HL-60 (cell line): ENCODE data around the gene CTIF.

Source experiments
- DNase-seq, 2 experiments: peaks; one replicate each; pipeline ENCODE4 v3.0.0-alpha.2; 2010 to 2020; ENCODE audit warnings: low read depth in 1 of 2, low spot score in 1 of 2
- H3K27ac ChIP-seq: fragments of 250-450 bp; sonication (Bioruptor Pico); replicated peaks from 2 replicates; pipeline ENCODE4 v1.5.1; 2020; ENCODE audit warnings: mild to moderate bottlenecking, moderate library complexity
- H3K27me3 ChIP-seq: fragments of 250-450 bp; sonication (Bioruptor Pico); 2 replicates; pipeline ENCODE4 v1.5.1; 2021; ENCODE audit warnings: mild to moderate bottlenecking, moderate library complexity; ENCODE audit not compliant: insufficient read depth, poor library complexity, severe bottlenecking
- H3K4me3 ChIP-seq: replicated peaks from 2 replicates; pipeline ENCODE4 v1.5.1; 2011; ENCODE audit warnings: mild to moderate bottlenecking, control low read depth, low read length; ENCODE audit not compliant: insufficient read depth
- GABPA ChIP-seq: IDR thresholded peaks from 2 replicates; pipeline ENCODE4 v1.6.1; 2012; ENCODE audit warnings: low read depth
- POLR2AphosphoS5 ChIP-seq: IDR thresholded peaks from 2 replicates; pipeline ENCODE4 v1.6.1; 2012; ENCODE audit warnings: low read depth
- SPI1 ChIP-seq: IDR thresholded peaks from 2 replicates; pipeline ENCODE4 v1.6.1; 2012; ENCODE audit warnings: low read depth, mild to moderate bottlenecking, borderline replicate concordance
- TF ChIP-seq, protein P1 (sequence below): IDR thresholded peaks from 2 replicates; pipeline ENCODE4 v1.6.1; 2012; ENCODE audit warnings: low read depth; ENCODE audit not compliant: insufficient replicate concordance
- TF ChIP-seq, protein P2 (sequence below): IDR thresholded peaks from one replicate; pipeline ENCODE4 v1.5.1; 2011; ENCODE audit warnings: low read length, control low read depth, inconsistent platforms; ENCODE audit not compliant: insufficient read depth

The CTIF gene

DNA sequence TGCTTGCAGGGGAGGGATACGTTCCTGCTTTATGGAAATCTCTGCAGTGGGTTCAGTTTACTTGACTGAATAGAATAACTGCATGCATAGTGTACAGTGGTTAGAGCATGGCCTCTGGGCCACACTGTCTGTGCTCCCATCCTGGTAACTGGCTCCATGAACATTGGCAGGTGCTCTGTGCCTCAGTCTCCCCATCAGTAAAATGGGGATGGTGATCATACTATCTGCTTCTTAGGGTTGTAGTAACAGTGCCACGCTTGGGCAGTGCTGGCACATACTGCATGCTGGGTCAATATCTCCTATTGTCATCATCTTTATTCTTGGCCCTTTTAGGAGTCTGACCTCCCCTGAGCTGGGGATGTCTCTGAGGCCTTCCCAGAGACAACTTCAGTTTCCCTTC lies 117.3 kb downstream of the CTIF start:
- Histone ChIP-seq H3K4me3 (no peak overlapping the region), H3K27ac (no peak overlapping the region), H3K27me3 (no peaks in the 10 kb centered on the region)
- DNase-seq: no peak
- no peak for TF ChIP-seq SPI1
- TF ChIP-seq GABPA: no peak
- TF ChIP-seq, protein P1, sequence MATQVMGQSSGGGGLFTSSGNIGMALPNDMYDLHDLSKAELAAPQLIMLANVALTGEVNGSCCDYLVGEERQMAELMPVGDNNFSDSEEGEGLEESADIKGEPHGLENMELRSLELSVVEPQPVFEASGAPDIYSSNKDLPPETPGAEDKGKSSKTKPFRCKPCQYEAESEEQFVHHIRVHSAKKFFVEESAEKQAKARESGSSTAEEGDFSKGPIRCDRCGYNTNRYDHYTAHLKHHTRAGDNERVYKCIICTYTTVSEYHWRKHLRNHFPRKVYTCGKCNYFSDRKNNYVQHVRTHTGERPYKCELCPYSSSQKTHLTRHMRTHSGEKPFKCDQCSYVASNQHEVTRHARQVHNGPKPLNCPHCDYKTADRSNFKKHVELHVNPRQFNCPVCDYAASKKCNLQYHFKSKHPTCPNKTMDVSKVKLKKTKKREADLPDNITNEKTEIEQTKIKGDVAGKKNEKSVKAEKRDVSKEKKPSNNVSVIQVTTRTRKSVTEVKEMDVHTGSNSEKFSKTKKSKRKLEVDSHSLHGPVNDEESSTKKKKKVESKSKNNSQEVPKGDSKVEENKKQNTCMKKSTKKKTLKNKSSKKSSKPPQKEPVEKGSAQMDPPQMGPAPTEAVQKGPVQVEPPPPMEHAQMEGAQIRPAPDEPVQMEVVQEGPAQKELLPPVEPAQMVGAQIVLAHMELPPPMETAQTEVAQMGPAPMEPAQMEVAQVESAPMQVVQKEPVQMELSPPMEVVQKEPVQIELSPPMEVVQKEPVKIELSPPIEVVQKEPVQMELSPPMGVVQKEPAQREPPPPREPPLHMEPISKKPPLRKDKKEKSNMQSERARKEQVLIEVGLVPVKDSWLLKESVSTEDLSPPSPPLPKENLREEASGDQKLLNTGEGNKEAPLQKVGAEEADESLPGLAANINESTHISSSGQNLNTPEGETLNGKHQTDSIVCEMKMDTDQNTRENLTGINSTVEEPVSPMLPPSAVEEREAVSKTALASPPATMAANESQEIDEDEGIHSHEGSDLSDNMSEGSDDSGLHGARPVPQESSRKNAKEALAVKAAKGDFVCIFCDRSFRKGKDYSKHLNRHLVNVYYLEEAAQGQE: no peak
- no peak for TF ChIP-seq POLR2AphosphoS5
- TF ChIP-seq, protein P2, sequence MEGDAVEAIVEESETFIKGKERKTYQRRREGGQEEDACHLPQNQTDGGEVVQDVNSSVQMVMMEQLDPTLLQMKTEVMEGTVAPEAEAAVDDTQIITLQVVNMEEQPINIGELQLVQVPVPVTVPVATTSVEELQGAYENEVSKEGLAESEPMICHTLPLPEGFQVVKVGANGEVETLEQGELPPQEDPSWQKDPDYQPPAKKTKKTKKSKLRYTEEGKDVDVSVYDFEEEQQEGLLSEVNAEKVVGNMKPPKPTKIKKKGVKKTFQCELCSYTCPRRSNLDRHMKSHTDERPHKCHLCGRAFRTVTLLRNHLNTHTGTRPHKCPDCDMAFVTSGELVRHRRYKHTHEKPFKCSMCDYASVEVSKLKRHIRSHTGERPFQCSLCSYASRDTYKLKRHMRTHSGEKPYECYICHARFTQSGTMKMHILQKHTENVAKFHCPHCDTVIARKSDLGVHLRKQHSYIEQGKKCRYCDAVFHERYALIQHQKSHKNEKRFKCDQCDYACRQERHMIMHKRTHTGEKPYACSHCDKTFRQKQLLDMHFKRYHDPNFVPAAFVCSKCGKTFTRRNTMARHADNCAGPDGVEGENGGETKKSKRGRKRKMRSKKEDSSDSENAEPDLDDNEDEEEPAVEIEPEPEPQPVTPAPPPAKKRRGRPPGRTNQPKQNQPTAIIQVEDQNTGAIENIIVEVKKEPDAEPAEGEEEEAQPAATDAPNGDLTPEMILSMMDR: no peak

DNA sequence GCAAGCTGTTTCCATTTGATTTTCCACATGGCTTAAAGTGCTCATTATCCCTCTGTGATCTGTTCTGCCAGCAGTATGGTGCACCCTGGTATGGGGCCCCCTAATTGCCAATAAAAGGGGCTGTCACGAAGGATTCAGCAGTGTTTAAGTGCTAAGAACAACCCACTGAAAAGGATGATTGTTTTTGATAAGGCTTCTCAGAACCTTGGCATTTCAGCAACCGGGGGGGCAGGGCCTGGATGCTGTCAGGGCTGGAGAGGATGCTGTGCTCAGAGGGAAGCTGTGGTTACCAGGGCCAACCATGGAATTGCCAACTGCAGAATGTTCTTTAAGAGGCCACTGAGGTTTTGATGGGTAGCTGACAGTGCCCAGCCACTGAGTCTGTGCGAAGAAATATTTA lies 117.8 kb downstream of the CTIF start:
- no peak for DNase-seq
- TF ChIP-seq, protein P1: no peak
- no peak for TF ChIP-seq GABPA
- TF ChIP-seq SPI1: no peak
- TF ChIP-seq, protein P2: no peak
- H3K27me3 ChIP-seq: no peaks in the 10 kb centered on the region
- H3K4me3 ChIP-seq: no peak overlapping the region
- H3K27ac ChIP-seq: no peak overlapping the region

DNA sequence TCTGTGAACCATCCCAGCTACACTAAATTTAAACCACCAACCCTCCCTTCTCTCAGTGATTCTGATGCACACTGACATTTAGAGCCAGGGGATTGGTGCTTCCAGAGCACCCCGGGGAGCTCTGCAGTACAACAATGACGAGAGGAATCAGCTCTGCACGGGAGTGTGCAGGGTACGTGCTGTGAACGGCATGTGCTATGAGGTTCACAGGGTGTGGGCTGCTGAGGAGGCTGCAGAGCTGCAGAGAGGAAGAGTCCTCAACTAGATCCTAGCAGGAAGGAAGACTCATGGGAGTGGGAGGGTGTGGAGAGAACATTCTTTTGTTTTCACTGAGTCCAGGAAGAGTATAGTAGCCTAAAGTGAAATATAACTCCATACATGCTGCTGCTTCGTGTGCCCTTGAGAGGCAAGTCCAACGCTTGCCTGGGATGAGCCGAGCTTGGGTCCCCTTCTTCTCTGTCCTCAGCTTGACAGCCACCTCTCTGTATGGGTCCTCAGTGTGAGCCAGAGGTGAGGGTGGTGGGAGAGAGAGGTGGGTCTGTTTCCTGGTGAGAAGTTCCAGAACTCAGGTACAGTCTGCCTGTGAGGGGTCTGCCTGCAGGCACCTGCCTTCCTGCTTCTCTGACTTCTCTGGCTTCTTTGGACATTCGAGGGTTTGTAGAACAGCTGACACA lies 118.8 kb downstream of the CTIF start:
- no peaks in the 10 kb centered on the region for H3K27me3 ChIP-seq
- H3K4me3 ChIP-seq: no peak overlapping the region
- TF ChIP-seq SPI1 (no peak), GABPA (no peak), POLR2AphosphoS5 (no peak)
- TF ChIP-seq, protein P1: no peak
- TF ChIP-seq, protein P2: no peak
- no peak overlapping the region for H3K27ac ChIP-seq
- DNase-seq: no peak
